Measurements from ENCODE around the gene C2orf72.
"Not testable (repeated sequence)": the region's sequence is repeated elsewhere in the genome, so short reads cannot be mapped to it uniquely, and the experiment has no call there.

The C2orf72 gene

GRCh38 chr2:231047274-231047922 lies 10.1 kb downstream of the C2orf72 start:
- no peak for DNase-seq

GRCh38 chr2:231047923-231048915 lies 10.9 kb downstream of the C2orf72 start:
- DNase-seq, result no peak

- no peak for DNase-seq
These were observed 12.1 kb downstream of the C2orf72 start for GRCh38 chr2:231049286-231050017.

- no peak for DNase-seq
These were observed 12.9 kb downstream of the C2orf72 start for GRCh38 chr2:231050018-231050901.

GRCh38 chr2:231051116-231051515 lies 13.8 kb downstream of the C2orf72 start:
- no peak for DNase-seq

- DNase-seq, result peak; percentile 85
These were observed 15.4 kb downstream of the C2orf72 start for GRCh38 chr2:231052494-231053451.

- no peak for DNase-seq
These were observed 16.5 kb downstream of the C2orf72 start for GRCh38 chr2:231053846-231054245.

GRCh38 chr2:231056453-231057416 lies 19.4 kb downstream of the C2orf72 start, which contains the start of gene PSMD1:
TSS of gene PSMD1 (plus strand) at chr2:231056867. CDS start at chr2:231057026, 159 bp downstream.
- DNase-seq, result peak; percentile 95

GRCh38 chr2:231057590-231057989 lies 20.3 kb downstream of the C2orf72 start:
- no peak for DNase-seq

GRCh38 chr2:231058761-231059550 lies 21.6 kb downstream of the C2orf72 start:
- DNase-seq, result no peak

GRCh38 chr2:231059756-231060155 lies 22.4 kb downstream of the C2orf72 start:
- DNase-seq, result no peak

GRCh38 chr2:231062776-231063175 lies 25.5 kb downstream of the C2orf72 start:
- no peak for DNase-seq

GRCh38 chr2:231063347-231063746 lies 26.0 kb downstream of the C2orf72 start:
- DNase-seq, result no peak

GRCh38 chr2:231065966-231066365 lies 28.6 kb downstream of the C2orf72 start:
- DNase-seq, result no peak

- not testable (repeated sequence) for DNase-seq
These were observed 30.2 kb downstream of the C2orf72 start for GRCh38 chr2:231067531-231067930.

GRCh38 chr2:231068525-231069222 lies 31.4 kb downstream of the C2orf72 start:
- no peak for DNase-seq

- DNase-seq, result no peak
These were observed 32.2 kb downstream of the C2orf72 start for GRCh38 chr2:231069379-231070054.

GRCh38 chr2:231084565-231084964 lies 47.2 kb downstream of the C2orf72 start:
- no peak for DNase-seq
